NCI-H1694 treated with DMSO at 0.1 percent for 48 hours (cell line): ENCODE results near the gene OPHN1.
"Not testable (repeated sequence)": the region's sequence is repeated elsewhere in the genome, so short reads cannot be mapped to it uniquely, and the experiment has no call there.

Source experiments
- DNase-seq: peaks from one replicate; lab custom pipeline; 2025; lab: John Stamatoyannopoulos, UW

Gene OPHN1

DNA sequence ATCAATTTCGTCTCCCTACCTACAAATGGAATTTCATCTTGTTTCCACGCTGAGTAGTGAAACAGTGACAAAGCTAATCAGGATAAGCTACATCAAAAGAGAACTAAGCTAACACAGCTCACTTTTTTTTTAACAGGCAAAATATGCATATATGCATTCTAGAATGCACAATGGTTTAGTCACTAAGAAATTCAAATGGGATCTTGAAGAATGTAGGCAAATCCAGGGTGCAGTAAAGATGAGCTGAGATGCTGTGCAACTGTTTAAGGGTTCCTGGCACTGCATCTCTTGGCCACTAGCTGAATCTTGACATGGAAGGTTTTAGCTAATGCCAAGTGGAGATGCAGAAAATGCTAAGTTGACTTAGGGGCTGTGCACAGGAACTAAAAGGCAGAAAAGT is 363.2 kb downstream of the OPHN1 start:
- not testable (repeated sequence) for DNase-seq

DNA sequence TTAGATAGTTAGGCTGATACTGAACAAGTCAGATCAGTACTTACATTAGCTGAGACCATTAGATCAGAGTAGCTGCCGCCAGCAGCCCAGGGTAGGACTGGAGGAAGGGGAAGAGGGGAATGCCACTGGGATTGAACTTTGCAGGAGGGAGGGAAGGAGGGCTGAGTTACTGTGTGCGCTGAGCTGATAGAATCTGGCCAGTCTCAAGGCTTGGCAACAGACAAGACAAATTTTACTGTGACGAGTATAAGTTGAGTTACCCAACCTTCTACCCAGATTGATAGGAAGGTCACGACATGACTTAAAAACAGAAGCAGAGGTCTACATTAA is 372.1 kb downstream of the OPHN1 start:
- DNase-seq: no peak

DNA sequence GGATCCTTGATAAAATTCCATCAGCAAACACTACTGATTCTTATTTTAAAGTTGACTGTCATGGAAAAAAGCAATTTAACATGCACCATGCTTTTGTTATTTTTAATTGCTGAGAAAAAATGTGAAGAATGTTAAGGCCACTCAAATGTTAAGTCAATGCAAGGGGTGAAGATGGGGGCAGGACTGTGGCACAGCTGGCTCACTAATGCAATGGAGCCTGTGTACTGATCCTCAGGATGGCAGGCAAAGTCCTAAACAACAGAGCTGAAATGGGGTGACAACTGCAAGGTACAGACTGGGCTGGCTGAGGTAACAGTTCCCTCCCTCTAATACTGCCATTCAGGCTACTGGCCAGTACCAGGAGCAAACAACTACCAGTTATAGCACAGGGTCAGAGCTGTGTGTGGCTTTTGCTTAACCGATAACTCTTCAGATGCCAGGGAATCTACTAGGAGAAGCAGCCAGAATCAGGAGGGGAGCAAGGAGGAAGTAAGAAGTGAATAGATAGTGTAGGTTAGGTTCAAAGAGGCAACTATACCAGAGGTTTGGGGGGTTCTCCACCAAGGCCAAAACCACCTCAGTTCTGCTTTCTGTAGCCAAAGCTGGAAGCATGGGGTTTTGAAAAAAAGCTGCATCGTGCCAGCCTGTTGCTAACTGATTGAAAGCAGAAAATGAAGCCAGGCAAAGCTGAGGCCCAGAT is 372.6 kb downstream of the OPHN1 start:
- no peak for DNase-seq

DNA sequence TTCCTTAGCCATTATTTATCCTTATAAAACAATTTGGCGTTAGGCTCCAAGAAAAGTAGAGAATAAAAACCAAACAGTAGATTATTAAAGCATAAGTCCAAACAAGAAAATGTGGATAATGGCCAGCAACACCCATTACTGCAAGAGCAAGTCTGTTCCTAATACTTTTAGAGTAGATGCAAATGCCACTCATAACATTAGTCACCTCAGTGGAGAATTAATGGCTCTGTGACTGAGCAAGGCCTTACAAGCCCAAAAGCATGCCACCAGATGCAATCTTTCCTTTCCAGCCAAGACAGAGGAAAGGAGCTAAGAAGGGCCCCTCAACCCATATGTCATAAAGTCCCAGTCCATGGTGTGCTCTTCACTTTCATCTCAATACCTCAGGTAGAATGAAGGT is 373.8 kb downstream of the OPHN1 start:
- no peak for DNase-seq

DNA sequence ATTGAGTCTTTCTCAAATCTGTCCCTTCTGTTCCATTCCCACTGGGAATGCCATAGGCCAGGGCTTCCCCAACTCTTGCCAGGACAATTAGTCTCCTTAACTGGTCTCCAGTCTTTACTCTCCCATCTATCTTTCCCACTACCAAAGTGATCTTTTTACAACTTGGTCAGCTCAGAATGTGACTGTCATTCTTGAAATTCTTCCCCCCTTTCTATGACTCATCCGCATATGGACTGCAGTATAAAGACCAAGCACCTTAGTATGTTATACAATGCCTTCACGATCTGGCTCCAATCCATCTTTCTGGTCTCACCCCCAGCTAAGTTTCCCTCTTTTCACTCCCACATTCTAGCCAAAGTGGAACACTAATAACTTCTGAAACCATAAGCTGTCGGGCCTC is 383.8 kb downstream of the OPHN1 start:
- no peak for DNase-seq

DNA sequence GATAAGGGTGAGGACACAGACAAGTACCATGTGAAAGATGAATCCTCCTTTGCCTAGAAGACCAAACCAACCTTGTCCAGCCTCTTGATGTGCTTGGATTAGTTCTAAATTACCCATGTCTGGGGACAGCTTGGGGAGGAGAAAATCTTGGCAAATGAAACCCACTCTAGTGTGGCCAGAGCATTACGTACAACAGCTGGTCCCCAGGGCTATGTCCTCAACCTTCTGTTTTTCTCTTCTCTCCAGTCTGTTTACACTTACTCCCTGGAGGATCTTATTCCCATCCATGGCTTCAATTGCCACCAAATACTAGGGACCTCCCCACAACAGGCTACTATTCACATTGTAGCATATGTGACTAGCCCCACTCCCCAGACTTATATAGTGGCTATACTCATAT is 384.5 kb downstream of the OPHN1 start:
- no peak for DNase-seq

DNA sequence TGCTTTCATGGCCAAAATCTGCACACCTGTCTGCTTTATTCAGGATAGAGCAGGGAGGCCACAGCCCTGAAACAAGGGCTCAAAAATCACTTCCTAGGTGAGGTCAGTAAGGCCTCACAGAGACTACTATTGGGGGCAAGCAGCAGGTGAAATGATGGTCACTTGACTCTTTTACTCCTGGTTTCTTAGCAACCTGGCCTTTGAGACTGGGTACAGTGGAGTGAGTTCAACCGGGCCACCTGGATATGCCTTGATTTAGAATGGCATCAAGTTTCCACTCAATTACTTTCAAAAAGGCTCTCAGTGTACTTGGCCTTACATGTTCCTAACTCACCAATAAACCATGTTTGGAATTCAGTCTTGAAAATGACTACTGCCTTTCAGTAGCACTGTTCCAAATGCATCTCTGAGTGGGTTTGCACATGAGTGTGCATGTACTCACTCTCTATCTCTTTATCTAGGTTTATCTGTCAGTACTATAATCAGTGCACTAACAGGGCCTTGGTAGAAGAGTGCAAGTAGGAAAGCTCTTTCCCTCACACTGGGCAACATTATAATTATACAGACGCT is 388.2 kb downstream of the OPHN1 start:
- no peak for DNase-seq

DNA sequence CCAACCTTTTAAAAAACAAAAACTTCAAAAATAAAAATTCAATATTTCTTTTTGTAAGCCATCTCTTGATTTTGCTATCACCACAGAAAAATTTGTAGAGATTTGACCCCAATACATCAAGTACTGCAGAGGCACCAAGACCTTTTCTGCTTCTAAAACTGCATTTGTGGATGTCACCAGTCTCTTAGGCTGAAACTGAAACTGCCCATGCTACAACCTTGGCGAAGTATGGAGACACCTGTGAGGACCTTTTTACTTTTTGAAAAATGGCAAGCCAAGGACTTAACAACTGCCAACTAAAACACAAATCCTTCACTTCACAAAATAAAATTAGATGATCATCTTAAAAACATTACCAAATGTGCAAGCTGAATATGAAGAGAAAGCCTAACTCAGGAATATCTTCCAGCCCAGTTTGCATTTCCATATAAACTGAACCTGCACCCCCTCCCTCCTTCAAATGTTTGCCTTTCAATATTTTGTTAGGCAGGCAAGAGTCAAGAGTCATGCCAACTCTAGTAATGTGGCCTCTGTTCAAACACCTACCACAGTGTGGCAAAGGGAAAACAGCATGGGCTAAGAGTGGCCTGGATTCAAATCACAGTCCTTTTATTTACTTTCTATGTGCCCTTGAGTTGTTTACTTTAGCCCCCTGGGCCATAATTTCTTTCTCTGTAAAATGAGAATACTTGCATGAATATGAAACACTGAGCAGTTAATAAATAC is 389.4 kb downstream of the OPHN1 start:
- DNase-seq: no peak

DNA sequence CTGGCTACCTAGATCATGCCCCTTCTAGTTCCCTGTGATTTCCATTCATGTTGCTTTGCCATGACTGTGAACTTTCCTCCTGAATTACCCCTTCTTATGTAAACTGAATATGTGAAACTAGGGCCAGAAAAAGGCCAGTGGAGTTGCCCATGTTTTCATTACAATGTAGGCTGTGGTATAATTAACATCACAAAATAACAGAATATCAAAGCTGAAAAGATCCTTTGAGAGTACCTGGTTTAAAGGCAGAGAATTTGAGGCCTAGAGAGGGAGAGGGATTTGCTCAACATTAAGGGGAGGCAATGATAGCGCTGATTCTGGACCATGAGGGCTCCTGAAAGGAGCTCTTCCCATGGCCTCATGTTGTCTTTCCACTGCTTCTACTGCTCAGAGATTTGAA is 392.2 kb downstream of the OPHN1 start:
- no peak for DNase-seq

DNA sequence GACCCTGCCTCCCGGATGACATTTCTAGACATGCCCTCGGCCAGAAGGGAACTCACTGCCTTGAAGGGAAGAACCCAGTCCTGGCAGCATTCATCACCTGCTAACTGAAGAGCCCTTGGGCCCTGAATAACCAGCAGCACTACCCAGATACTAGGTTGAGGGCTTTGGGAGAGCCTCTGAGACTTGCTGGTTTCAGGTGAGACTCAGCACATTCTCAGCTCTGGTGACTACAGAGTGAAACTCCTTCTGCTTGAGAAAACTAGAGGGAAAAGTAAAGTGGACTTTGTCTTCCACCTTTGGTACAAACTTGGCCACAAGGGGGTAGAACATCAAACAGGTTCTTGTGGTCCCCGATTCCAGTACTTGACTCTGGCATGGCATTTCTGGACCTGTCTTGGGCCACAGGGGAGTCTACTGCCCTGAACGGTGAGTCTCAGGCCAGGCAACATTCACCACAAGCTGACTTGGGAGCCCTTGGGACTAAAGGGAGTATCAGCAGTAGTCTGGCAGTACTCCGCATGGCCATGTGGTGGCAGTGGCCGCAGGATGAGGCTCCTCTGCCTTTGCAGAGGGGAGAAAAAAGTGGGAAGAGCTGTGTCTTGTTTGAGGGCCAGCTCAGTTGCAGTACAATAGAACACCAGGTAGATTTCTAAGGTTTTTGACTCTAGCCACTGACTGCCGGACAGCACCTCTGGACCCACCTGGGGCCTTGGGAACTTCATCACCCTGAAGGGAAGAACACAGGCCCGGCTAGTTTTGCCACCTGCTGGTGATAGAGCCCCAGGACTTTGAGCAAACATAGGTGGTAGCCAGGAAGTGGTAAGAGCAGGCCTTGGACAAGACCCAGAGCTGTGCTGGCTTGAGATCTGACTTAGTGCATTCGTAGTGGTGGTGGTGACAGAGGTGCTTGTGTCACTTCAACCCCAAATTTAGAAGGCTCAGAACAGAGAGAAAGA is 414.8 kb downstream of the OPHN1 start:
- no peak for DNase-seq

DNA sequence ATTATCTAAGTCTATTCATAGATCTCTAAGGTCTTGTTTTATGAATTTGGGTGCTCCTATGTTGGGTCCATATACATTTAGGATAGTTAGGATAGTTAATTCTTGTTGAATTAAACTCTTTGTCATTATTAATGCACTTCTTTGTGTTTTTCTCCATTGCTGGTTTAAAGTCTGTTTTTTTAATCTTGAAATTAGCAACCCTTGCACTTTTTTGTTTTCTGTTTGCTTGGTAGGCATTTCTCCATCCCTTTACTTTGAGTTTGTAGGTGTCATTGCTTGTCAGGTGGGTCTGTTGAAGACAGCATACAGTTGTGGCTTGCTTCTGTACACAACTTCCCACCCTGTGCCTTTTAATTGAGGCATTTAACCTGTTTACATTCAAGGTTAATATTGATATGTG is 434.8 kb downstream of the OPHN1 start:
- DNase-seq: no peak
